GM19328 (cell line): Measurements from ENCODE around the gene RFWD3.

Source experiments
- ATAC-seq: cut with Tn5 transposase; IDR thresholded peaks from one replicate; pipeline ENCODE4 v1.9.1; 2021; ENCODE audit warnings: mild to moderate bottlenecking, moderate library complexity; ENCODE audit not compliant: unreplicated experiment

Gene RFWD3

DNA sequence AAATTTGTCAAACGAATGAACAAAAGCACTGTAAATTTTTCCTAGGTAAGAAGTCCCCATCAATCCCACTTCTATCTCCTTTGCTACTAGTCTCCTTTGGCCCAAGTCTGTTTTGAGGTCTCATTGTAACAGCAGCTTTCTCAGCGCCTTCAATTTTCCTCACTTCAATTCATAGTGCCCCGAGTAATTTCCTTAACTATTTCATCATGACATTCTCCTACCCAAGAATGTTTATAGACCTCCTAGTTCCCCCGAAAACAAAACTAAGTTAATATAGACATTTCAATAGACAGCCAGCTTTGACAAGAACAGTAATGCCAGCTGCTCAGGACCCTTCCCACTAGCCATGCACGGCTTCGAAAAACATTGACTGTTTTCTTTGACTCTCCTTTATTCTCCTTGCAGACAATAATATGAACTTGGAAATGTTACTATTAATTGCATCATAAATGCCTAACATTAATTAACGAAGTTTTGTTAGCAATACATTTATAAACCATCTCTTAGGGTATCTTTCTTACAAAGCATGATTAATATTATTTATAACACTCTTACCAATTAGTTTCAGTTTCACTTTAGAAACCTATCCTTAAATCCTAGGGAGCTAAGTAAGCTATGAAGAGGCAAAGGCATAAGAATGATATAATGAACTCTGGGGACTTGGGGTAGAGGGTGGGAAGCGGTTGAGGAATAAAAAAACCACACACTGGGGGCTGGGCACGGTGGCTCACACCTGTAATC is 82.6 kb downstream of the RFWD3 start:
- no peak for ATAC-seq

- ATAC-seq: no peak
These were observed 83.7 kb downstream of the RFWD3 start for GRCh38 chr16:74582970-74583369.

GRCh38 chr16:74580833-74581232 is 85.8 kb downstream of the RFWD3 start:
- no peak for ATAC-seq

DNA sequence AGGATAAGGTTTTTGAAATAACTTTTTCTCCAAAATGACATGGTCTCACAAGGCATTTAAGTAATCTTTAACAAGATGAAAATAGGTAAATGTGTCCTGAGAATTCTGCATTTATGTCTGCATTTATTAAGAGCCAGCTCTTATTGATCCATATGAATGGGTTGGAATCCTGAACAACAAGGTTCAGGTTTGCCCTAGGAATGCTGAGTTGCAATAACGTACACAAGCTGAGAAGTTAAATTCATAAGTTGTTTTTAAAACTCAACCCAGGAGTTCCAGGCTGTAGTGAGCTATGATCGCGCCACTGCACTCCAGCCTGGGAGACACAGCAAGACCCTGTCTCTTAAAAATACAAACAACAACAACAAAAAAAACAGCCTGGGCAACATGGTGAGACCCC is 87.8 kb downstream of the RFWD3 start:
- ATAC-seq: no peak

- no peak for ATAC-seq
These were observed 88.2 kb downstream of the RFWD3 start for GRCh38 chr16:74578433-74578832.

- ATAC-seq: no peak
These were observed 88.8 kb downstream of the RFWD3 start for GRCh38 chr16:74577882-74578366.

DNA sequence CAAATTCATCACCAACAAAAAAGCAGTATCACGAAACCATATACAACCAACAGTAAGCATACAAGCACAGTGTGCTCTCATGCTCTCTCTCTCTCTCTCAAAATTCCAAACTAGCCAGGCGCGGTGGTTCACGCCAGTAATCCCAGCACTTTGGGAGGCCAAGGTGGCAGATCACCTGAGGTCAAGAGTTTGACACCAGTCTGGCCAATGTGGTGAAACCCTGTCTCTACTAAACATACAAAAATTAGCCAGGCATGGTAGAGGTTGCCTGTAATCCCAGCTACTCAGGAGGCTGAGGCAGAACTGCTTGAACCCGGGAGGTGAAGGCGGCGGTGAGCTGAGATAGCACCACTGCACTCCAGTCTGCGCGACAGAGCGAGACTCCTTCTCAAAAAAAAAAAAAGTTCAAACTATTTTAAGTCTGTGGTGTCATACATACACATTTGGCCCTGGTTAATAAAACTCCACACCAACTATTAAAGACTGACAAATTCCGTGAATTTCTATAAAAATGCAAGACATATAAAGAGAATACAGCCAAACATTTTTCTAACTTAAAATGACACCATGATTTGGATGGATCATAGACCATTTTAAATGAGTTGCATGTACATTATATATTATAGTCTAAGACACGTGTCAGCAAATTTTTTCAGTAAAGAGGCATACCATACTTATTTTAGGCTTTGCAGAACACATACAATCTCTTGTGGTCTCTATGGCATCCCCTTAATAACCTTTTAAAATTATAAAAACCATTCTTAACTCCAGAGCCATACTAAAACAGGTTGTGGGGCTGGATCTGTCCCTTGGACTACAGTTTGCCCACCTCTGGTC is 90.7 kb downstream of the RFWD3 start:
- ATAC-seq: no peak

GRCh38 chr16:74575175-74575806 is 91.4 kb downstream of the RFWD3 start:
- no peak for ATAC-seq

DNA sequence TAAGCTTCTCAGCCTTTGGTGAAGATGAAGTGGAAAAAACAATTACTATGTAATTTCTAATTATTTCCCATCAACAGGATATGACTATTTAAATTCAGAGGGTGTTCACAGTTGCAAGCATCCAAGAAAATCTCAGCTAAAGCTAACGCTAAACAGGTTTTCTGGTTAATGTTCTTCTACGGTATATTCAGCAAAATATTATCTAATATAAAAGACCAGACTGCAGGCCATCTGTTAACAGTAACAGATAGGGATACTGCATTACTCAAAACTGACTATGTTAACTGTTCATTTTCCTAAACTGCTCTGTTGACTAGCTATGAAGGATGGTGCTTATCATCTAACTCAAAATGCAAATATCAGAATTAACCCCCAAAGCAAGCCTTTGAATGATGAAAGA is 92.5 kb downstream of the RFWD3 start:
- no peak for ATAC-seq

GRCh38 chr16:74573622-74574021 is 93.1 kb downstream of the RFWD3 start:
- ATAC-seq: no peak
